Fibroblast of lung (primary cell): ENCODE data around the gene DUSP15.

Experiments
- CTCF ChIP-seq, 2 donors: IDR thresholded peaks in 1 of 2; conservative IDR thresholded peaks in 1 of 2; 1 replicate in 1 of 2; 2 replicates in 1 of 2; pipeline ENCODE4 v1.5.1; 2011 to 2012; ENCODE audit warnings: low read length in 2 of 2, control low read depth in 1 of 2, inconsistent platforms in 1 of 2, low read depth in 1 of 2, mild to moderate bottlenecking in 1 of 2
- EZH2 ChIP-seq: IDR thresholded peaks from 2 replicates; pipeline ENCODE4 v1.5.1; 2012; ENCODE audit warnings: low read length, control low read depth, mild to moderate bottlenecking; ENCODE audit errors: missing control alignments

DNA sequence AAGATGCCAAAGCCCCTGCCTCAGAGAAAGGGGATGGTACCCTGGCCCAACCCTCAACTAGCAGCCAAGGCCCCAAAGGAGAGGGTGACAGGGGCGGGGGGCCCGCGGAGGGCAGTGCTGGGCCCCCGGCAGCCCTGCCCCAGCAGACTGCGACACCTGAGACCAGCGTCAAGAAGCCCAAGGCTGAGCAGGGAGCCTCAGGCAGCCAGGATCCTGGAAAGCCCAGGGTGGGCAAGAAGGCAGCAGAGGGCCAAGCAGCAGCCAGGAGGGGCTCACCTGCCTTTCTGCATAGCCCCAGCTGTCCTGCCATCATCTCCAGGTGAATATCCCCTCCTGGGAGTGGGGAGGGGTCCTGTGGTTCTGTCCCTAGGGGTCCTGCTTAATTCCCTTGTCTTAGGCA, 50.1 kb downstream of the DUSP15 start:
- TF ChIP-seq CTCF (conservative IDR thresholded peaks at IDR 0.05 in 1 of 2, IDR thresholded peaks at IDR 0.05 in 1 of 2; ENCODE audit: low read depth in 1 of 2, low read length in 2 of 2) (no peak), EZH2 (no peak)
